GM23338 (cell line): Measurements from ENCODE around the gene NTNG1. TPM values are rescaled to one million over a fixed set of nuclear protein-coding genes. Genes with fewer than 3 reads are reported as not detected.

ENCODE experiments used
- ATAC-seq: fragments of 200-7000 bp; cut with Tn5 transposase; 3 replicates; pipeline ENCODE4 v1.9.1; 2020
- DNase-seq: peaks from one replicate; pipeline ENCODE4 v3.0.0-alpha.2; 2015; ENCODE audit warnings: low spot score
- H2AFZ ChIP-seq: fragments of 200-600 bp; sonication (generic); 2 replicates; pipeline ENCODE4 v1.8.0; 2016; ENCODE audit warnings: antibody characterized with exemption, mild to moderate bottlenecking, moderate library complexity
- H3F3A ChIP-seq: fragments of 200-600 bp; sonication (generic); replicated peaks from 2 replicates; pipeline ENCODE4 v1.8.0; 2017; ENCODE audit warnings: antibody characterized with exemption, mixed run types, low read depth
- H3K27ac ChIP-seq: fragments of 200-600 bp; sonication (generic); 2 replicates; pipeline ENCODE4 v1.6.1; 2016; ENCODE audit warnings: low read depth
- H3K27me3 ChIP-seq: fragments of 200-600 bp; sonication (generic); 2 replicates; pipeline ENCODE4 v1.8.0; 2016; ENCODE audit warnings: mild to moderate bottlenecking, mixed run types, moderate library complexity; ENCODE audit not compliant: insufficient read depth
- H3K36me3 ChIP-seq: fragments of 200-600 bp; sonication (generic); 2 replicates; pipeline ENCODE4 v1.8.0; 2016; ENCODE audit warnings: mild to moderate bottlenecking; ENCODE audit not compliant: insufficient read depth
- H3K4me1 ChIP-seq: fragments of 200-600 bp; sonication (generic); 2 replicates; pipeline ENCODE4 v1.8.0; 2016; ENCODE audit warnings: mild to moderate bottlenecking, moderate library complexity; ENCODE audit not compliant: insufficient read depth
- H3K4me2 ChIP-seq: fragments of 200-600 bp; sonication (generic); 2 replicates; pipeline ENCODE4 v1.7.1; 2017; ENCODE audit warnings: mixed run types
- H3K4me3 ChIP-seq: fragments of 200-600 bp; sonication (generic); 2 replicates; pipeline ENCODE4 v1.6.1; 2016; ENCODE audit warnings: mixed run types
- H3K79me2 ChIP-seq: fragments of 200-600 bp; sonication (generic); replicated peaks from 2 replicates; pipeline ENCODE4 v1.8.0; 2017; ENCODE audit warnings: mild to moderate bottlenecking; ENCODE audit not compliant: insufficient read depth
- H3K9me2 ChIP-seq: fragments of 200-600 bp; sonication (generic); 2 replicates; pipeline ENCODE4 v1.8.0; 2017; ENCODE audit not compliant: insufficient read depth
- H4K20me1 ChIP-seq: fragments of 200-600 bp; sonication (generic); replicated peaks from 2 replicates; pipeline ENCODE4 v1.8.0; 2017; ENCODE audit warnings: mild to moderate bottlenecking; ENCODE audit not compliant: insufficient read depth
- H3K27ac Mint-ChIP-seq: 2 replicates; pipeline ENCODE4 v1.8.0; 2020; ENCODE audit warnings: inconsistent platforms, mild to moderate bottlenecking, moderate library complexity, mixed read lengths
- H3K27me3 Mint-ChIP-seq: 3 replicates; pipeline ENCODE4 v1.8.0; 2022; ENCODE audit warnings: low read depth, mild to moderate bottlenecking, moderate library complexity, mixed read lengths, inconsistent platforms; ENCODE audit not compliant: insufficient read depth, poor library complexity
- H3K36me3 Mint-ChIP-seq: 3 replicates; pipeline ENCODE4 v1.8.0; 2021; ENCODE audit warnings: low read depth, mild to moderate bottlenecking, inconsistent platforms, moderate library complexity, mixed read lengths
- H3K4me1 Mint-ChIP-seq: 3 replicates; pipeline ENCODE4 v1.8.0; 2020; ENCODE audit warnings: mild to moderate bottlenecking, inconsistent platforms, mixed read lengths
- H3K4me3 Mint-ChIP-seq: 3 replicates; pipeline ENCODE4 v1.8.0; 2021; ENCODE audit warnings: moderate library complexity, mild to moderate bottlenecking, inconsistent platforms, mixed read lengths
- H3K9me3 Mint-ChIP-seq: 3 replicates; pipeline ENCODE4 v1.8.0; 2020; ENCODE audit warnings: moderate library complexity, mild to moderate bottlenecking, inconsistent platforms, mixed read lengths
- CTCF ChIP-seq, 2 experiments: fragments of 200-600 bp in 1 of 2; sonication (generic) in 1 of 2; conservative IDR thresholded peaks; 2 replicates each; pipeline versions ENCODE4 v1.5.1 to v1.6.1; 2016 to 2017; ENCODE audit warnings: antibody characterized with exemption in 2 of 2, low read depth in 2 of 2, mild to moderate bottlenecking in 2 of 2, moderate library complexity in 1 of 2
- EZH2 ChIP-seq: fragments of 200-600 bp; sonication (generic); IDR thresholded peaks from one replicate; pipeline ENCODE4 v1.8.0; 2017; ENCODE audit warnings: antibody characterized with exemption, mild to moderate bottlenecking, low read depth; ENCODE audit not compliant: unreplicated experiment
- EZH2phosphoT487 ChIP-seq: fragments of 200-600 bp; sonication (generic); IDR thresholded peaks from one replicate; pipeline ENCODE4 v1.8.1; 2018; ENCODE audit warnings: antibody characterized with exemption; ENCODE audit not compliant: unreplicated experiment
- JUNB ChIP-seq: IDR thresholded peaks from one replicate; pipeline ENCODE4 v1.6.1; 2016; ENCODE audit warnings: antibody characterized with exemption; ENCODE audit not compliant: unreplicated experiment
- NANOG ChIP-seq: IDR thresholded peaks from 2 replicates; pipeline ENCODE4 v1.6.1; 2016; ENCODE audit warnings: antibody characterized with exemption, borderline replicate concordance
- REST ChIP-seq: IDR thresholded peaks from one replicate; pipeline ENCODE4 v1.6.1; 2018; ENCODE audit warnings: antibody characterized with exemption; ENCODE audit not compliant: unreplicated experiment
- polyA plus RNA-seq: library from polyadenylated mRNA; unstranded; fragments of >200 nt; fragmentation: Nextera tagmentation; extraction: Ambion mirVana; gene quantifications from 2 replicates; pipeline ENCODE4 v1.2.1, GENCODE V29; 2016
- total RNA-seq: library from RNA; depleted of rRNA; stranded (reverse); fragments of >200 nt; shearing (Covaris generic); gene quantifications from 2 replicates; pipeline ENCODE4 v1.2.3, GENCODE V29; 2014

The NTNG1 gene
- total and polyA plus RNA-seq, 2 experiments from 2014 or later: 7.2 to 10.3 TPM

GRCh38 chr1:107413546-107413945 lies 272.7 kb downstream of the NTNG1 start (continued):
- TF ChIP-seq REST: no peak
- no peak for TF ChIP-seq NANOG
- TF ChIP-seq CTCF (conservative IDR thresholded peaks at IDR 0.05; ENCODE audit: low read depth in 2 of 2): no peak

- ATAC-seq: no peak
- H3K36me3 ChIP-seq: no peaks in the 10 kb centered on the region
Measured at GRCh38 chr1:107413951-107414350, 273.1 kb downstream of the NTNG1 start.

GRCh38 chr1:107414550-107414949 lies 273.7 kb downstream of the NTNG1 start:
- Mint-ChIP-seq H3K9me3 (no peaks in the 10 kb centered on the region), H3K27ac (no peak overlapping the region), H3K27me3 (no peaks in the 10 kb centered on the region), H3K36me3 (no peaks in the 10 kb centered on the region), H3K4me3 (no peak overlapping the region), H3K4me1 (peaks cover 8% of the 10 kb centered on the region)
- Histone ChIP-seq H3F3A (no peaks in the 10 kb centered on the region), H3K4me2 (no peak overlapping the region), H3K4me1 (peaks cover 5% of the 10 kb centered on the region), H3K27ac (no peak overlapping the region), H3K27me3 (no peaks in the 10 kb centered on the region), H3K9me2 (no peaks in the 10 kb centered on the region), H3K79me2 (no peaks in the 10 kb centered on the region), H4K20me1 (no peaks in the 10 kb centered on the region), H3K4me3 (no peak overlapping the region), H3K36me3 (no peaks in the 10 kb centered on the region), H2AFZ (no peak overlapping the region)
- DNase-seq (no peak), ATAC-seq (no peak)
- TF ChIP-seq EZH2 (no peak), EZH2phosphoT487 (no peak), REST (no peak)

More at GRCh38 chr1:107413951-107414350, 273.1 kb downstream of the NTNG1 start:
- H3K4me2 ChIP-seq: no peak overlapping the region
- peaks cover 3% of the 10 kb centered on the region for H3K4me1 Mint-ChIP-seq
- no peaks in the 10 kb centered on the region for H3K4me1 ChIP-seq
- H3F3A ChIP-seq: no peaks in the 10 kb centered on the region
- no peaks in the 10 kb centered on the region for H3K79me2 ChIP-seq
- no peak overlapping the region for H3K27ac Mint-ChIP-seq
- H3K4me3 ChIP-seq: no peak overlapping the region
- H3K9me3 Mint-ChIP-seq: no peaks in the 10 kb centered on the region
- no peaks in the 10 kb centered on the region for H3K9me2 ChIP-seq
- no peak overlapping the region for H2AFZ ChIP-seq
- TF ChIP-seq JUNB: no peak
- H3K27ac ChIP-seq: no peak overlapping the region
- no peaks in the 10 kb centered on the region for H3K27me3 ChIP-seq
- H3K4me3 Mint-ChIP-seq: no peak overlapping the region
- no peak for DNase-seq
- H3K36me3 Mint-ChIP-seq: no peaks in the 10 kb centered on the region
- peaks cover 2% of the 10 kb centered on the region for H3K27me3 Mint-ChIP-seq
- H4K20me1 ChIP-seq: no peaks in the 10 kb centered on the region
